Measurements from ENCODE around the gene SMYD5.
A peak's percentile ranks its signal among the peaks of the same experiment; 100 is the strongest.

The SMYD5 gene

GRCh38 chr2:73208258-73208657, 5.8 kb upstream of the SMYD5 start:
- no peak for DNase-seq

DNA sequence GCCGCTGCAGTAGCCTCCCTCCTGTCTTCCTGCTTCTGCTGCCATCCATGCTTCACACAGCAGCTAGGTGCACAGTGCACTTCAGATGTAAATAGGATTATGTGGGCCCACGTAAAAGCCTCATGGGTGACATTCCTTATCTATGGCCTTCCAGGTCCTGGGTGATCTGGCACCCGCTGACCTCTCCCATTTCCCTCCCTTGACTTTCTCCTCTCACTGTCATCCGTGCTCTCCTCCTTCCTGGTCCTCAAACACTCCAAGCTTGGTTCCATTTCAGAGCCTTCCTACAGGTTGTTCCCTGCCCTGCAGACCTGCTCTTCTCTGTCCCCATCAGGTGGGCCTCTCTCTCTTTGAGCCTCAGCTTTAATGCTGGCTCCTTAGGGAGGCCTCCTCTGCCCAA, 4.0 kb upstream of the SMYD5 start:
- no peak for DNase-seq

- no peak for DNase-seq
Measured at GRCh38 chr2:73210696-73211095, 3.3 kb upstream of the SMYD5 start.

- no peak for DNase-seq
Measured at GRCh38 chr2:73212098-73212447, 2.0 kb upstream of the SMYD5 start.

DNA sequence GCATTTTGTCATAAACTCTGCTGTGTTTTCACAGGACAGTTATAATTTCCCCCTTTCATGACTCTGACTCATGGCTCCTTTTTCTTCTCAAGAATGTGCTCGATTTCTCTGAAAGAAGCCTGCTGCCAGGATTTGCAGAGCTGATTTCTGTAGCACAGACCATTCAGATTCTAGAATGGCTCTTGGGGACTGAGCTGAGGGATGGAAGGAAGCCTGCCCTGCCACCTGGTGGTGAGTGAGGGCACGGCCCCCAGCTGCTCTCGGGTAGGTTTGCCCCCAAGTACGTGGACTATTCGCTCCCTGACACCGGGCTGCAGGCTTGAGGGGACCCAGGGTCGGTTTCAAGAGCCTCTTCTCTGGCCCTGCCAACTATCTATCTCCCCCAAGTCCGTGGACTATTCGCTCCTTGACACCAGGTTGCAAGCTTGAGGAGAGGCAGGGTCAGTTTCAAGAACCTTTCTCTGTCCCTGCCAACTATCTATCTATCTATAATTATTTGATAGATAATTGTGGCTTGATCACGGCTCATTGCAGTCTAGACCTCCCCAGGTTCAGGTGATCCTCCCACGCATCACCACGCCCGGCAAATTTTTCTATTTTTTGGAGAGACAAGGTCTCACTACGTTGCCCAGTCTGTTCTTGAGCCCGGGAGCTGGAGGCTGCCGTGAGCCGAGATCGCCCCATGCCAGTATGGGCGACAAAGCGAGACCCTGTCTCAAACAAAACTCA, 1.4 kb upstream of the SMYD5 start:
- DNase-seq = peak; percentile 88

DNA sequence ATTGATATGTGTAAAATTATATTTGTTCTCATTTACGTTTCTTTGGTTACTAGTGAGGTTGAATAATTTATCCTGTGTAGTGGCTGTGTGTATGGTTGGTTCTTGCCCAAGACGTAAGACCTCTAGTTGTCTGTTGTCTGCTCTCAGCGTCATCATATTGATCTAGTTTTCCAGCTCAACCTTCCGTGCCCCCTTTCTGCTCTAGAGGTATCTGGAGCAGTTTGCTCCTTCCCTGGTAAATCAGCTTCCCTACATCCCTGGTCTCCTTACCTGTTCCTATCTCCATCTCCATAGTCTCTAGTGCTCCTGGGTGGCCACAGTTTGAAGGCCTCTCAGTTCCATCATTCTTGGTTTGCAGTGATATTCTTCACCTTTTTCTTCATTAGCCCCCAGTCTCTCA, 1.2 kb downstream of the SMYD5 start:
- DNase-seq = no peak

- no peak for DNase-seq
Measured at GRCh38 chr2:73217160-73217559, 3.1 kb downstream of the SMYD5 start.

GRCh38 chr2:73217826-73218225, 3.8 kb downstream of the SMYD5 start:
- no peak for DNase-seq

- no peak for DNase-seq
Measured at GRCh38 chr2:73218298-73218697, 4.3 kb downstream of the SMYD5 start.

- no peak for DNase-seq
Measured at GRCh38 chr2:73223821-73224220, 9.8 kb downstream of the SMYD5 start.

DNA sequence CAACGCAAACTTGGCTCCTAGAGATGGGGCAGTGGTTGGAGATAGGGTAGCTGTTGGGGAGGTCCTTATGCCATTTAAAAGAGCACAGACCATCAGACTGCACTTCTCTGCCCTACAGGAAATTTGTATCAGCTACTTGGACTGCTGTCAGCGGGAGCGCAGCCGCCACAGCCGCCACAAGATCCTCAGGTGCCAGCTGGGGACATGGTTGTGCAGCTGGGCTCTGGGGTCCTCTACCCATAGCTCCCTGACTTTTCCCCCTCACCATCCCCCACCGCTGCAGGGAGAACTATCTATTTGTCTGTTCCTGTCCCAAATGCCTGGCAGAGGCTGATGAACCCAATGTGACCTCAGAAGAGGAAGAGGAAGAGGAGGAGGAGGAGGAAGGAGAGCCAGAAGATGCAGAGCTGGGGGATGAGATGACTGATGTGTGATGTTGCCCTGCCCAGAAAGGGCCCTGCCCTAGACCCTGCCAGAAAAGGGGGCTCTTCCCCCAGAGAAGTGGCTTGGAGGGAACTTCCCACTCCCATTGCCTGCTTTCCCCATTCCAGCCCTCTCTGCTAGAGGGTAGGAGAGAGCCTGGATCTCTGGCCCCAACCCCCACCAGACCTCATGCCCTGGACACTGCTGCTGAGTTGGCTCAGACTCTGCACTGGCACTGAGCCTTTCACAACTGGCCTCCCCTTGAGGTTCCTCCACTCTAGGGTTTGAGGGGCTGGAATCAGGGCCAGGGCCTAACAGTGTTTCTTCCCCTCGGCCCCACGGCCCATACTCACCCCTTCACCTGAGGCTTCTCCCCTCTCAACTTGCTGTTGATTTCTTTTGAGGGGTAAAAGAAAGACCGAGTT, 11.7 kb downstream of the SMYD5 start:
- DNase-seq = no peak

DNA sequence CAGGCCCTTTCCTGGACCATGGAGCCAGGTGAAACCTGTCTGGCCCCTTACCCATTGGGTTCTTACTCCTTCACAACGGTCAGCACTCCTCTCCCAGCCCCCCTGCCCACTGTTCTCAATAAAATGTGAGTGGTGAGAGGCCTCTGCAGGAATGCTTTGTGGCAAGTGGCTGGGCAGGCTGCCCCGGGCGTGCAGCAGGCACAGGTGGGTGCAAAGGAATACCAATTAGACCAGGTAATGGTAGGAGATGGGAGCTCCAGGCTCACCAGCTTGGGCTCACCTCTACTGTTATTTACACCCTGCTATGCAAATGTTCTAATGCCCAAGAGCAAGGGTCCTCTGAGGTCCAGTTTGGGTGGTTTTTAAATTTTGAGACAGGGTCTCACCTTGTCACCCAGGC, 13.0 kb downstream of the SMYD5 start:
- no peak for DNase-seq

DNA sequence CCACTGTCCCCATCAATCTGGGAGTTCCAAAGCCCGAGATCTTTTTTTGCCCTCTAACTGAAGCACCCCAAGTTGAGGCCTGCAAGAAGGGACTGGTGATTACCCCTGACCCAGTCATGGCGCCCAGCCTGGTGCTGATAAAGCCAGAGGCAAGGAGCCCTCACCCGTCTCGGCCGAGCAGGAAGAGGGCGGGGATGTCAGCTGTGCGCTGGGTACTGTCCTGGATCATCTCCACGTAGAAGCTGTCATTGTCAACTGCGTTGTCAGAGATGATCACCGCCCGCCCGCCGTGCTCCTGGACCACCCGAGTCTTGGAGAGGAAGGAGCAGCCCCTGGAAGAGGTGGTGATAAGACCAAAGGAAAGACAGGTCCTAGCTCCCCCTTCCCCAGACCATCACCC, 14.6 kb downstream of the SMYD5 start:
- no peak for DNase-seq

DNA sequence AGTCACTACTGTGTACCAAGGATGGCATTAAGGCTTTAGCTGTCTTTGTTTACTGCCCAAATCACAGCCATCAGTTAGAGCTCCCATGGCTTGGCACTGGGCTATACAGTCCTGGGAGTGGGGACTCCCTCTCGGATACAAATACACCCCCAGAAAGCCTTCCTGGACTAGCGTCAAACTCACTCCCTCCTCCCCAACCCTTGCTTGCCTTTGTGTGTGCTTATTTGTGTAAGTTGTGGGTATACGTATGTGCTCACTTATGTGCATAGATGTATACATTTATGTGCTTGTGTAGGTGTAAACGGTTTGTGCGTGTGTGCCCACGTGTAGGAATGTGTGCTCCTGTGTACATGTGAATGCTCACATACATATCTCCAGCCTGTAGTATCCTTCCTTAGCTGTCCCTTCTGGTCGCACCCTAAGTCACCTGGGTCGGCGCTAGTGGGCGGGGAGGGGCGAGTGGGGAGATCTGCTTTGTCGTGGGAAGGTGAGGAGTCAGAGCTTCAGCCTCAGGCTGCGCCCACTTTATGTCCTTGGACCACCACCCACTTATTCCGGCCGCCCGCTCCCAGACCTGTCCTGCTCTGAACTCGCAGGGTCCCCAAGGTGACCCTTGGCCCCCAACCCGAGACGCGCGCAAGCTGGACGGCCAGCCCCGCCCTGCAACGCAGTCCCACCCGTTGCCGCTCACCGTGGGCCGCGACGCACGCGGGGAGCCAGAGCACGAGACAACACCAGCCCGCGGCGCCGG, 18.5 kb downstream of the SMYD5 start:
- no peak for DNase-seq

GRCh38 chr2:73233154-73233931, 19.3 kb downstream of the SMYD5 start, which contains the start of gene PRADC1:
Gene PRADC1, minus strand, starts transcription at chr2:73233239. Its CDS starts 79 bp downstream, at chr2:73233160.
- peak; percentile 93 for DNase-seq

GRCh38 chr2:73233932-73234832, 20.1 kb downstream of the SMYD5 start, which contains the start of gene CCT7:
Gene CCT7, plus strand, starts transcription at chr2:73234308. Its CDS starts 71 bp downstream, at chr2:73234379.
- peak; percentile 89 for DNase-seq

GRCh38 chr2:73235315-73236028, 21.4 kb downstream of the SMYD5 start:
- no peak for DNase-seq

- DNase-seq = no peak
Measured at GRCh38 chr2:73237168-73237567, 23.1 kb downstream of the SMYD5 start.

- DNase-seq = no peak
Measured at GRCh38 chr2:73238149-73238548, 24.1 kb downstream of the SMYD5 start.

- DNase-seq = no peak
Measured at GRCh38 chr2:73238976-73239375, 24.9 kb downstream of the SMYD5 start.

DNA sequence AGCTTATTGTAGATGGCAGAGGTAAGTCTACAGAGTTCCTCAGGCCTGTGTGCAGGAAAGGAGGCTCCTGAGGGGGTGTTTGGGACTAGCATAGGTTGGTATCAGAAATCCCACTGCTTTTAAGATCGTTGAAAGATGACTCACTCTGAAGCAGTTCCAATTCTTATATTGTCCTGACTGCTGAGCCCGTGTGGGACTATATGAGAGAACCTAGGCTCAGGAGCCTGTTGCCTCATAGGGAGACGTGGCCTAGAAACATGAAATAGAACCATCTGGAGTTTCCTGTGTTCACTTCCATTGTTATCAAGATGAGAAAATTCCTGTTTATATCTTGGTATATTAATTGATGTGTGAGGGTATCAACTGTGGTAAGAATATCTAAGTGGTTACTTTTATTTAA, 25.7 kb downstream of the SMYD5 start:
- no peak for DNase-seq
